Lower leg skin (tissue), 3 donors: ENCODE results near the gene ARL11.

Experiments used
- CTCF ChIP-seq, 3 donors: fragments of 450-650 bp; IDR thresholded peaks; one replicate each; pipeline ENCODE4 v1.5.1; 2016; ENCODE audit warnings: antibody characterized with exemption in 3 of 3, mild to moderate bottlenecking in 3 of 3, moderate library complexity in 2 of 3
- POLR2A ChIP-seq, 2 donors: fragments of 450-650 bp; IDR thresholded peaks; one replicate each; pipeline ENCODE4 v1.6.1; 2016 to 2017; ENCODE audit warnings: antibody characterized with exemption in 2 of 2, mild to moderate bottlenecking in 1 of 2, moderate library complexity in 1 of 2

GRCh38 chr13:49597043-49597641, 31.2 kb upstream of the ARL11 start:
- TF ChIP-seq POLR2A (IDR thresholded peaks at IDR 0.05) (no peak), CTCF (IDR thresholded peaks at IDR 0.05) (no peak)
